K562 (cell line): Measurements from ENCODE around the gene WASHC4. TPM values are rescaled to one million over a fixed set of nuclear protein-coding genes. Genes with fewer than 3 reads are reported as not detected.

Experiments used
- CXXC5 ChIP-seq: fragments of 250-450 bp; sonication (Bioruptor Pico); IDR thresholded peaks from 2 replicates; pipeline ENCODE4 v1.8.0; 2022; ENCODE audit warnings: inconsistent platforms, mild to moderate bottlenecking, moderate library complexity
- ELK3 ChIP-seq: fragments of 450-650 bp; formaldehyde crosslinking; IDR thresholded peaks from 2 replicates; pipeline ENCODE4 v1.4.0; 2020; ENCODE audit warnings: mild to moderate bottlenecking
- HBP1 ChIP-seq: fragments of 450-650 bp; formaldehyde crosslinking; IDR thresholded peaks from 2 replicates; pipeline ENCODE4 v1.4.0; 2022; ENCODE audit warnings: missing genetic modification characterization
- MIER1 ChIP-seq: fragments of 450-650 bp; IDR thresholded peaks from 2 replicates; pipeline ENCODE4 v1.6.1; 2016; ENCODE audit warnings: antibody characterized with exemption, mild to moderate bottlenecking, low read depth
- ZBTB12 ChIP-seq: fragments of 250-450 bp; sonication (Bioruptor Pico); IDR thresholded peaks from 2 replicates; pipeline ENCODE4 v1.4.0; 2020
- polyA plus RNA-seq, 8 experiments: library from polyadenylated mRNA; depleted of rRNA in 4 of 8; stranded (reverse) in 5 of 8; unstranded in 3 of 8; fragments of >200 nt; fragmentation: Nextera tagmentation in 2 of 8; fragmentation: Illumina TruSeq in 1 of 8; extraction: Ambion mirVana in 2 of 8; extraction: Trizol in 1 of 8; gene quantifications; 2 replicates each; pipeline versions ENCODE4 v1.2.1 to v1.2.3, GENCODE V29; 2011 to 2014; ENCODE audit warnings: inconsistent platforms in 1 of 8, missing spikeins in 1 of 8
- total RNA-seq, 7 experiments: library from RNA; depleted of rRNA in 6 of 7; stranded (reverse); fragments of >200 nt in 6 of 7; fragmentation: Illumina TruSeq in 2 of 7; extraction: Trizol in 2 of 7; gene quantifications; 2 replicates each; pipeline versions ENCODE4 v1.2.1 to v1.2.3, GENCODE V29; 2011 to 2021; ENCODE audit warnings: low replicate concordance in 1 of 7
- TF ChIP-seq, protein P1 (sequence below): fragments of 450-650 bp; IDR thresholded peaks from 2 replicates; pipeline ENCODE4 v1.6.1; 2016; ENCODE audit warnings: mild to moderate bottlenecking, moderate library complexity
- TF ChIP-seq, protein P2 (sequence below), 2 experiments: fragments of 450-650 bp; IDR thresholded peaks; 2 replicates each; pipeline ENCODE4 v1.6.1; 2016

WASHC4 gene
- total and polyA plus RNA-seq, 9 of the 15 experiments (the other 6 are each of a cell fraction or from before 2014, with no cell fraction given): 12.5 to 38.5 (median 21.3) TPM

DNA sequence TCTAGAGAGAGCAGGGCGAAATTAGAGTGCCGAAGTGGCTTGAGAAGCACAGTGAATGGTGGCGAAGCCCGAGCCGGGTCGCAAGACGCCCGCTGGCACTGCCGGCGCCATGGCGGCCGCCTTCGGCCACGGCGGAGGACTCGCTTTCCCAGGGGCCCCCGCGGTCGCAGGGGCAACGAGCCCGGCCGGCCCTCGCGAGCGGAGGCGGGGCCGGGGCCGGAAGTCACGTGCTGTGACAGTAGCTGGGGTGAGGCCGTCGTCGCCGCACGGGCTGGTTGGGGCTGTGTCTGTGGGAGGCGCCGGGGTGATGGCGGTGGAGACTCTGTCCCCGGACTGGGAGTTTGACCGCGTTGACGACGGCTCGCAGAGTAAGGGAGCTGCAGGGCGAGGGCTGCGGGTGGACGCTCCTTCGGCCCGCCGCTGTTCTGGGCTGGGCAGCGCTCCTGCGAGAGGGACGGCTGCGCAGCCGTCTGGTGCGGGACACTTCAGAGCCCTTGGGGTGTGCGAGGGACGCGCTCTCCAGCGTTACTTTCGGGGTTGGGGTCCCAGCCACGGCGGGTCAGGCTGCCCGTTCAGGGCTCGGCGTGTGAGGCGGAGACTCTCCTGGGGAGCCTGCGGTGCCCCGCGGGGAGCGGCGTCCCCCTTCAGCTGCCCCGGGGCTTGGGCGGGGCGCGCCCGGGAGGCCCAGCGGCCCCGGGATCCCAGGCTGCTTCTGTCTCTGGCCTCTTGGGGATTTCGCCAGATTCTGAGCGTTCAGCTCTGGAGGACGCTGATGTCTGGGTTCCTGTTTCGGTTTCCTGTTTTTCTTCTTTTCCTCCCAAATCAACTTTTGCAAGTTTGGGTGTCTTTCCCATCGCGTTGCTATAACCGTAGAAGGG lies at the start of gene WASHC4 (continued):
- TF ChIP-seq, protein P1, sequence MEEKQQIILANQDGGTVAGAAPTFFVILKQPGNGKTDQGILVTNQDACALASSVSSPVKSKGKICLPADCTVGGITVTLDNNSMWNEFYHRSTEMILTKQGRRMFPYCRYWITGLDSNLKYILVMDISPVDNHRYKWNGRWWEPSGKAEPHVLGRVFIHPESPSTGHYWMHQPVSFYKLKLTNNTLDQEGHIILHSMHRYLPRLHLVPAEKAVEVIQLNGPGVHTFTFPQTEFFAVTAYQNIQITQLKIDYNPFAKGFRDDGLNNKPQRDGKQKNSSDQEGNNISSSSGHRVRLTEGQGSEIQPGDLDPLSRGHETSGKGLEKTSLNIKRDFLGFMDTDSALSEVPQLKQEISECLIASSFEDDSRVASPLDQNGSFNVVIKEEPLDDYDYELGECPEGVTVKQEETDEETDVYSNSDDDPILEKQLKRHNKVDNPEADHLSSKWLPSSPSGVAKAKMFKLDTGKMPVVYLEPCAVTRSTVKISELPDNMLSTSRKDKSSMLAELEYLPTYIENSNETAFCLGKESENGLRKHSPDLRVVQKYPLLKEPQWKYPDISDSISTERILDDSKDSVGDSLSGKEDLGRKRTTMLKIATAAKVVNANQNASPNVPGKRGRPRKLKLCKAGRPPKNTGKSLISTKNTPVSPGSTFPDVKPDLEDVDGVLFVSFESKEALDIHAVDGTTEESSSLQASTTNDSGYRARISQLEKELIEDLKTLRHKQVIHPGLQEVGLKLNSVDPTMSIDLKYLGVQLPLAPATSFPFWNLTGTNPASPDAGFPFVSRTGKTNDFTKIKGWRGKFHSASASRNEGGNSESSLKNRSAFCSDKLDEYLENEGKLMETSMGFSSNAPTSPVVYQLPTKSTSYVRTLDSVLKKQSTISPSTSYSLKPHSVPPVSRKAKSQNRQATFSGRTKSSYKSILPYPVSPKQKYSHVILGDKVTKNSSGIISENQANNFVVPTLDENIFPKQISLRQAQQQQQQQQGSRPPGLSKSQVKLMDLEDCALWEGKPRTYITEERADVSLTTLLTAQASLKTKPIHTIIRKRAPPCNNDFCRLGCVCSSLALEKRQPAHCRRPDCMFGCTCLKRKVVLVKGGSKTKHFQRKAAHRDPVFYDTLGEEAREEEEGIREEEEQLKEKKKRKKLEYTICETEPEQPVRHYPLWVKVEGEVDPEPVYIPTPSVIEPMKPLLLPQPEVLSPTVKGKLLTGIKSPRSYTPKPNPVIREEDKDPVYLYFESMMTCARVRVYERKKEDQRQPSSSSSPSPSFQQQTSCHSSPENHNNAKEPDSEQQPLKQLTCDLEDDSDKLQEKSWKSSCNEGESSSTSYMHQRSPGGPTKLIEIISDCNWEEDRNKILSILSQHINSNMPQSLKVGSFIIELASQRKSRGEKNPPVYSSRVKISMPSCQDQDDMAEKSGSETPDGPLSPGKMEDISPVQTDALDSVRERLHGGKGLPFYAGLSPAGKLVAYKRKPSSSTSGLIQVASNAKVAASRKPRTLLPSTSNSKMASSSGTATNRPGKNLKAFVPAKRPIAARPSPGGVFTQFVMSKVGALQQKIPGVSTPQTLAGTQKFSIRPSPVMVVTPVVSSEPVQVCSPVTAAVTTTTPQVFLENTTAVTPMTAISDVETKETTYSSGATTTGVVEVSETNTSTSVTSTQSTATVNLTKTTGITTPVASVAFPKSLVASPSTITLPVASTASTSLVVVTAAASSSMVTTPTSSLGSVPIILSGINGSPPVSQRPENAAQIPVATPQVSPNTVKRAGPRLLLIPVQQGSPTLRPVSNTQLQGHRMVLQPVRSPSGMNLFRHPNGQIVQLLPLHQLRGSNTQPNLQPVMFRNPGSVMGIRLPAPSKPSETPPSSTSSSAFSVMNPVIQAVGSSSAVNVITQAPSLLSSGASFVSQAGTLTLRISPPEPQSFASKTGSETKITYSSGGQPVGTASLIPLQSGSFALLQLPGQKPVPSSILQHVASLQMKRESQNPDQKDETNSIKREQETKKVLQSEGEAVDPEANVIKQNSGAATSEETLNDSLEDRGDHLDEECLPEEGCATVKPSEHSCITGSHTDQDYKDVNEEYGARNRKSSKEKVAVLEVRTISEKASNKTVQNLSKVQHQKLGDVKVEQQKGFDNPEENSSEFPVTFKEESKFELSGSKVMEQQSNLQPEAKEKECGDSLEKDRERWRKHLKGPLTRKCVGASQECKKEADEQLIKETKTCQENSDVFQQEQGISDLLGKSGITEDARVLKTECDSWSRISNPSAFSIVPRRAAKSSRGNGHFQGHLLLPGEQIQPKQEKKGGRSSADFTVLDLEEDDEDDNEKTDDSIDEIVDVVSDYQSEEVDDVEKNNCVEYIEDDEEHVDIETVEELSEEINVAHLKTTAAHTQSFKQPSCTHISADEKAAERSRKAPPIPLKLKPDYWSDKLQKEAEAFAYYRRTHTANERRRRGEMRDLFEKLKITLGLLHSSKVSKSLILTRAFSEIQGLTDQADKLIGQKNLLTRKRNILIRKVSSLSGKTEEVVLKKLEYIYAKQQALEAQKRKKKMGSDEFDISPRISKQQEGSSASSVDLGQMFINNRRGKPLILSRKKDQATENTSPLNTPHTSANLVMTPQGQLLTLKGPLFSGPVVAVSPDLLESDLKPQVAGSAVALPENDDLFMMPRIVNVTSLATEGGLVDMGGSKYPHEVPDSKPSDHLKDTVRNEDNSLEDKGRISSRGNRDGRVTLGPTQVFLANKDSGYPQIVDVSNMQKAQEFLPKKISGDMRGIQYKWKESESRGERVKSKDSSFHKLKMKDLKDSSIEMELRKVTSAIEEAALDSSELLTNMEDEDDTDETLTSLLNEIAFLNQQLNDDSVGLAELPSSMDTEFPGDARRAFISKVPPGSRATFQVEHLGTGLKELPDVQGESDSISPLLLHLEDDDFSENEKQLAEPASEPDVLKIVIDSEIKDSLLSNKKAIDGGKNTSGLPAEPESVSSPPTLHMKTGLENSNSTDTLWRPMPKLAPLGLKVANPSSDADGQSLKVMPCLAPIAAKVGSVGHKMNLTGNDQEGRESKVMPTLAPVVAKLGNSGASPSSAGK: peak; percentile 91
- TF ChIP-seq MIER1: no peak
- TF ChIP-seq CXXC5 (CRISPR knock-in tag): peak; percentile 92
- no peak for TF ChIP-seq HBP1 (CRISPR knock-in tag)
- TF ChIP-seq ELK3 (CRISPR knock-in tag): no peak
- TF ChIP-seq ZBTB12 (CRISPR knock-in tag): peak; percentile 58
- TF ChIP-seq, protein P2, sequence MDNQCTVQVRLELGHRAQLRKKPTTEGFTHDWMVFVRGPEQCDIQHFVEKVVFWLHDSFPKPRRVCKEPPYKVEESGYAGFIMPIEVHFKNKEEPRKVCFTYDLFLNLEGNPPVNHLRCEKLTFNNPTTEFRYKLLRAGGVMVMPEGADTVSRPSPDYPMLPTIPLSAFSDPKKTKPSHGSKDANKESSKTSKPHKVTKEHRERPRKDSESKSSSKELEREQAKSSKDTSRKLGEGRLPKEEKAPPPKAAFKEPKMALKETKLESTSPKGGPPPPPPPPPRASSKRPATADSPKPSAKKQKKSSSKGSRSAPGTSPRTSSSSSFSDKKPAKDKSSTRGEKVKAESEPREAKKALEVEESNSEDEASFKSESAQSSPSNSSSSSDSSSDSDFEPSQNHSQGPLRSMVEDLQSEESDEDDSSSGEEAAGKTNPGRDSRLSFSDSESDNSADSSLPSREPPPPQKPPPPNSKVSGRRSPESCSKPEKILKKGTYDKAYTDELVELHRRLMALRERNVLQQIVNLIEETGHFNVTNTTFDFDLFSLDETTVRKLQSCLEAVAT (IDR thresholded peaks at IDR 0.05): no peak; a peak in 1 of 4 replicates
